ENCODE results near the gene MIOX. TPM values are rescaled to one million over a fixed set of nuclear protein-coding genes. Genes with fewer than 3 reads are reported as not detected.

MIOX gene
- total RNA-seq, 4 donors from 2014 or later, result 2.1 to 11.3 (median 4.7) TPM

DNA sequence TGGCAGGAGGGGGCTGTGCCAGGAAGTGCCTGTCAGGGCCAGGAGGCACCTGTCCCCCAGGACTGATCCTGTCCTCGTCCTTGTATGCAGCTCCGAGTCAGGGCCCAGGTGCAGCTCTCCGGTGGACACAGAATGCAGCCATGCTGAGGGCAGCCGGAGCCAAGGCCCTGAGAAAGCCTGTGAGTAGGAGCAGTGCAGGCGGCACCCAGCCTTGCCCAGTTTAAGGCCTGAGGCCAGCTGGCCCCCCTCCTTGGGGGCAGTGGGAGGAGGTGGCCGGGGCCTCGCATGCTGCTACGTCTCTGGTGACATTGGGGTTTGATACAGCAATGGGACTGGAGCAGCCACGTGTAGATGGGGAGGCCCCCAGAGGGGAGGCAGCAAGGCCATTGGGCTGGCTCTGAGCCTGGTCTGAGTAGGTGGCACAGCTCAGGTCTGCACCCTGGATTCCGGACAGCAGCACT, 46.8 kb upstream of the MIOX start:
- no peak for DNase-seq
- 78 to 100% methylated on average over 2 to 7 of the region's 10 CpGs for WGBS, 2 donors
- Histone ChIP-seq H3K4me3 (replicated peaks in 1 of 3) (no peak overlapping the region), H3K27me3 (no peaks in the 10 kb centered on the region), H3K9me3 (no peaks in the 10 kb centered on the region), H3K4me1 (peaks cover 16 to 21% of the 10 kb centered on the region in 2 donors), H3K36me3 (peaks cover 35 to 44% of the 10 kb centered on the region in 2 donors), H3K27ac (no peak overlapping the region)
- TF ChIP-seq, protein P1, sequence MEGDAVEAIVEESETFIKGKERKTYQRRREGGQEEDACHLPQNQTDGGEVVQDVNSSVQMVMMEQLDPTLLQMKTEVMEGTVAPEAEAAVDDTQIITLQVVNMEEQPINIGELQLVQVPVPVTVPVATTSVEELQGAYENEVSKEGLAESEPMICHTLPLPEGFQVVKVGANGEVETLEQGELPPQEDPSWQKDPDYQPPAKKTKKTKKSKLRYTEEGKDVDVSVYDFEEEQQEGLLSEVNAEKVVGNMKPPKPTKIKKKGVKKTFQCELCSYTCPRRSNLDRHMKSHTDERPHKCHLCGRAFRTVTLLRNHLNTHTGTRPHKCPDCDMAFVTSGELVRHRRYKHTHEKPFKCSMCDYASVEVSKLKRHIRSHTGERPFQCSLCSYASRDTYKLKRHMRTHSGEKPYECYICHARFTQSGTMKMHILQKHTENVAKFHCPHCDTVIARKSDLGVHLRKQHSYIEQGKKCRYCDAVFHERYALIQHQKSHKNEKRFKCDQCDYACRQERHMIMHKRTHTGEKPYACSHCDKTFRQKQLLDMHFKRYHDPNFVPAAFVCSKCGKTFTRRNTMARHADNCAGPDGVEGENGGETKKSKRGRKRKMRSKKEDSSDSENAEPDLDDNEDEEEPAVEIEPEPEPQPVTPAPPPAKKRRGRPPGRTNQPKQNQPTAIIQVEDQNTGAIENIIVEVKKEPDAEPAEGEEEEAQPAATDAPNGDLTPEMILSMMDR (IDR thresholded peaks at IDR 0.05), result no peak
- TF ChIP-seq POLR2A (IDR thresholded peaks at IDR 0.05), result no peak
- intact Hi-C loops (cut with DNase I), result no loop called here

DNA sequence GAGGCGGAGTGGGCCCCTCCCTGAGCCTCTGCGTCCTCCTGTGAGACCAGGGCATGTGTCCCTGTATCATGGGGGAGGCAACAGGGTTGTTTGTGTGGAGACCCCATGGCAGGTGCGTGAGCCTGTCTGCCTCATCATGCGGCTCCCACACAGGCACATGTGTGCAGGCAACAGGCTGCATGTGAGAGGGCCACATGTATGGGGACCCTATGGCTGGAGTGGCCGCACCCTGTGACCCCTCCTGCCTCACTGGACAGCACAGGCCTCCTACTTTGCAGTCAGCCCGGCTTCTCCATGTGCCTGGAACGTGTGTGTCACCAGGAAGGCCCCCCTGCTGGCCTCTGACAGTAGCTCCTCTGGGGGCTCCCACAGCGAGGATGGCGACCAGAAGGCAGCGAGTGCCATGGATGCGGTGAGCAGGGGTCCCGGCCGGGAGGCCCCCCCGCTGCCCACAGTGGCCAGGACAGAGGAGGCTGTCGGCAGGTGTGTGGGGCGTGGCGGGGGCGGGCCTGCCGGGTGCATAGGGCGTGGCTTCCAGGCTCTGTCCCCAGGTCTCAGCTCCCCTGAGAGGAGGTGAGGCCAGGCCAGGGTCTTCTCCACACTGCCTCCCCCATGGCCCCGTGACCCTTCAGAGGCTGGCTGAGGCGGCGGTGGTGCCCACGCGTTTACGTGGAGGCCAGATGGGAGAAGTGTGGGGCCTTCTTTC, 46.0 kb upstream of the MIOX start:
- Histone ChIP-seq H3K36me3 (peaks cover 28 to 36% of the 10 kb centered on the region in 2 donors), H3K9me3 (no peaks in the 10 kb centered on the region), H3K27ac (no peak overlapping the region), H3K27me3 (no peaks in the 10 kb centered on the region), H3K4me1 (peaks cover 24 to 29% of the 10 kb centered on the region in 2 donors), H3K4me3 (replicated peaks in 1 of 3) (no peak overlapping the region)
- WGBS, 2 donors, result 82 to 93% methylated on average over 15 to 16 of the region's 26 CpGs
- DNase-seq, result no peak
- intact Hi-C loops (cut with DNase I), result no loop called here
- TF ChIP-seq, protein P1 (IDR thresholded peaks at IDR 0.05), result no peak
- no peak for TF ChIP-seq POLR2A (IDR thresholded peaks at IDR 0.05)

DNA sequence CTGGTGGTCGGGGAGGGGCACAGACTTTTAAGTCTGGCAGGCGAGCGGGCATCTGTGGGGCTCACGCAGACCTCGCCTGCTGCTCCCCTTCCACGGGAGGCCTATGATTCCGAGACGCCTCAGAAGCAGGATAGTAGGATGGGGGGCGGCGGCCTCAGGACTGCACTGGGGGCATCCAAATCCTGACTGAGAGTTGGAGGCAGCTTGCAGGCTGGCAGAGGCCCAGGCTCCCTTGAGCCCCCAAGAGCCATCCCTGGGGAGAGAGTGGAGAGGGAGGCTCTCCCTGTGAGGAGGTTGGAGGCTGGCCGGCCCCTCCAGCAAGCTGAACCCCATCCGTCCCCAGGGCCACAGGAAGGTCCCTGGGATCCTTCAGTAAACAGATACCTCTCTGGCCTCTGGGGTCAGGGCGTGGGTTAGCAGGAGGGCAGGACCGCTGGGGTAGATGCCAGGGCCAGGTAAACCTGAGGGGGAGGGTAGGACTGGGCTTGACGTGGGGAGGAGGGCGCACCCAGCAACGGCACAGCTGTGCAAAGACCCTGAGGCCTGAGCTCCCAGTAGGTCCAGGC, 45.1 kb upstream of the MIOX start:
- Histone ChIP-seq H3K9me3 (no peaks in the 10 kb centered on the region), H3K27me3 (no peaks in the 10 kb centered on the region), H3K4me1 (peaks cover 32 to 34% of the 10 kb centered on the region in 2 donors), H3K4me3 (replicated peaks in 1 of 3) (no peak overlapping the region), H3K36me3 (peaks cover 30 to 35% of the 10 kb centered on the region in 2 donors), H3K27ac (no peak overlapping the region)
- TF ChIP-seq POLR2A (IDR thresholded peaks at IDR 0.05), result no peak
- TF ChIP-seq, protein P1 (IDR thresholded peaks at IDR 0.05), result no peak
- no peak for DNase-seq
- 89 to 93% methylated on average over 13 to 14 of the region's 17 CpGs for WGBS, 2 donors
- intact Hi-C loops (cut with DNase I), result no loop called here

DNA sequence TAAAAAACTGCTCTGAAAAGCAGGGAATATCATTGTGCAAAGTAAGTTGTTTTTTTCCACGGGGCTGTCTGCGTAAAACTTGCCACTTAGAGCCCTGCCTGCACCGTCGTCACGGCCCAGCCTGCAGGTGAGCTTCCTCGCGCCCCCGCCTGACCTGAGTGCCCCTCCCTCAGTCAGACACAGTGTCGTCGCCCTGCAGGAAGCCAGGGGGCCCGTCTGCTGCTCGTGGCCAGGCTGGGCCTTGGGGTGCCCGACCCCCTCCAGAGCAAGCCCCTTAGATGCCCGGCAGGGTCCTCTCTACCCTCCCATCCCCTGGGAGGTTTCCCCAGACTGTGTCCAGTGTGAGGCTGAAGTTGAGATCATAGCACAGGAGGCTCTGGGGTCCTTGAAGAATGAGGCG, 43.5 kb upstream of the MIOX start:
- H3K9me3 ChIP-seq, result no peaks in the 10 kb centered on the region
- TF ChIP-seq, protein P1 (IDR thresholded peaks at IDR 0.05), result no peak
- no peak for TF ChIP-seq POLR2A (IDR thresholded peaks at IDR 0.05)
- WGBS, 2 donors, result 59 to 73% methylated on average over 13 to 14 of the region's 15 CpGs
- DNase-seq, result peak; percentile 34 to 45
- H3K27me3 ChIP-seq, result no peaks in the 10 kb centered on the region
- H3K27ac ChIP-seq, result peak overlapping the region; percentile 51 to 86 (median 77)
- H3K4me1 ChIP-seq, result peaks cover 32 to 34% of the 10 kb centered on the region in 2 donors
- intact Hi-C loops (cut with DNase I), result no loop called here
- peaks cover 38 to 42% of the 10 kb centered on the region in 2 donors for H3K36me3 ChIP-seq
- no peak overlapping the region for H3K4me3 ChIP-seq (replicated peaks in 1 of 3)
